Activated T-helper 1 cell treated with anti-CD3 and anti-CD28 coated beads, Interleukin-2, amount 50 U/mL, for 16 hours (primary cell): Measurements from ENCODE around the gene PLCD1.
"Not testable (repeated sequence)": the region's sequence is repeated elsewhere in the genome, so short reads cannot be mapped to it uniquely, and the experiment has no call there.

ENCODE experiments used
- DNase-seq, 2 donors: peaks; one replicate each; pipeline ENCODE4 v3.0.0-alpha.2; 2020; ENCODE audit warnings: low read depth in 1 of 2, low spot score in 1 of 2

The PLCD1 gene

GRCh38 chr3:38029400-38030125 is at the start of gene PLCD1:
Gene PLCD1 (minus strand): TSS chr3:38029642. CDS start chr3:38029539, 103 bp downstream.
- DNase-seq, result peak in 1 of 2 donors; percentile 38

- not testable (repeated sequence) for DNase-seq
These were observed 47.6 kb upstream of the PLCD1 start for GRCh38 chr3:38077073-38077472.

GRCh38 chr3:38070013-38070412 is 40.6 kb upstream of the PLCD1 start:
- no peak for DNase-seq

- DNase-seq, result no peak
These were observed 38.2 kb upstream of the PLCD1 start for GRCh38 chr3:38067508-38068233.

DNA sequence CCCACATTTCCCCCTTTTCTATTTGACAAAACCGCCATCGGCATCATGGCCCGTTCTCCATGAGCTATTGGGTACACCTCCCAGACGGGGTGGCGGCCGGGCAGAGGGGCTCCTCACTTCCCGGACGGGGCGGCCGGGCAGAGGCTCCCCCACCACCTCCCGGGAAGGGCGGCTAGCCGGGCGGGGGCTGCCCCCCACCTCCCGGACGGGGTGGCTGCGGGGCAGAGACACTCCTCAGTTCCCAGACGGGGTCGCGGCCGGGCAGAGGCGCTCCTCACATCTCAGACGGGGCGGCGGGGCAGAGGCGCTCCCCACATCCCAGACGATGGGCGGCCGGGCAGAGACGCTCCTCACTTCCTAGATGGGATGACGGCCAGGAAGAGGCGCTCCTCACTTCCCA is 35.0 kb upstream of the PLCD1 start:
- DNase-seq, result not testable (repeated sequence)

- DNase-seq, result no peak
These were observed 33.4 kb upstream of the PLCD1 start for GRCh38 chr3:38062809-38063208.

GRCh38 chr3:38059591-38059990 is 30.1 kb upstream of the PLCD1 start:
- no peak for DNase-seq

- no peak for DNase-seq
These were observed 29.7 kb upstream of the PLCD1 start for GRCh38 chr3:38059148-38059547.

GRCh38 chr3:38054499-38055001 is 25.1 kb upstream of the PLCD1 start:
- no peak for DNase-seq

- DNase-seq, result not testable (repeated sequence)
These were observed 24.5 kb upstream of the PLCD1 start for GRCh38 chr3:38053813-38054498.

- not testable (repeated sequence) for DNase-seq
These were observed 23.8 kb upstream of the PLCD1 start for GRCh38 chr3:38053286-38053685.

DNA sequence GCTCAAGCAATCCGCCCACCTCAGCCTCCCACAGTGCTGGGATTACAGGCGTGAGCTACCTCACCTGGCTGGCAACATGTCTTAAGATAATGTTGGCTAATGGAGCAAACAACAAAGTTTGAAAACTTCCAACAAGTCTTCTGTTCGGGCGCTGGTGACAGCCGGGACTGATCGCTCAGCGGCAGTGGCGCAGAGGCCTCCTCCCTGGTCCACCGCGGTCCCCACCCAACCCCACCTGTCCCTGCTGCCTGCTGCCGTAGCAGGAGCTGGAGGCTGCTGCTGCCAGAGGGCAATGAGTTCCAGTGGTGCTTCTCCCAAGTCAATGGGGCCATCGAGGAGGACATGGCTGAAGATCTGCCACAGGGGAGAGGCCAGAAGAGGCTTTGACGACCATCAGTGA is 21.7 kb upstream of the PLCD1 start:
- DNase-seq, result no peak

DNA sequence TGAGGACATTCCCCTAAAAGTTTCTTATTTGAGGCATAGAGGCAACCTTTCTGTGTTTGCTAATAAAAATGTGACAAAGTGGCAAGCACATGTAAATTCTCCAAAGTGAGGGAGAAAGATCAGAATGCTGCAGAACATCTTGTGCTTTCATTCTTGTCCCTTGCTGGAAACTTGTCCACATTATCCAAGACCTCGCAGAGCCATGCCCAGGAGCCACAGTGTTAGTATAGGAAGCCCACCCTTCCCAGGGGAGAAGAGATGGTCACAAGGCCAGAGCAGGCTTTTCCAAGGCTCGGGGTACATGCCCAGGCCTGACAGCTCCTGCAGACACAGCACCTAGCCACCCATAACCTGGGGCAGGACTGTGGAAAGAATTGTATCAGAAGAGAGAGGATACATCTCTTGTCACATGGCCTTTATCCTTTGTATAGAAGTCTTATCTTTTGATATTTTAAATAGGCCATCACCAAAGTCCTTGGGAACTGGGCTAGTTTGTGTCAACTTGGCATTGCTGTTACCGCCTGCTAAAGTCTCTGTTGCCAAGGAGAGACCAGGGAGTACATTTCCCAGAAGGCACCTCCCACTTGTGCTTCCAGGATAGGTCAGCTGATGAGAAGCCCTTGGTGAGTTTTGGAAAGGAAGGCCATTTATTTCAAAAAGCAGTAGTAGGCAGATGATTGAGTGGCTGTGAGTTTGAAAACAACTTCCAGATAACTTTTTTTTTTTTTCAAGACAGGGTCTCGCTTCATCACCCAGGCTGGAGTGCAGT is 20.1 kb upstream of the PLCD1 start:
- no peak for DNase-seq

GRCh38 chr3:38047896-38048295 is 18.5 kb upstream of the PLCD1 start:
- no peak for DNase-seq

DNA sequence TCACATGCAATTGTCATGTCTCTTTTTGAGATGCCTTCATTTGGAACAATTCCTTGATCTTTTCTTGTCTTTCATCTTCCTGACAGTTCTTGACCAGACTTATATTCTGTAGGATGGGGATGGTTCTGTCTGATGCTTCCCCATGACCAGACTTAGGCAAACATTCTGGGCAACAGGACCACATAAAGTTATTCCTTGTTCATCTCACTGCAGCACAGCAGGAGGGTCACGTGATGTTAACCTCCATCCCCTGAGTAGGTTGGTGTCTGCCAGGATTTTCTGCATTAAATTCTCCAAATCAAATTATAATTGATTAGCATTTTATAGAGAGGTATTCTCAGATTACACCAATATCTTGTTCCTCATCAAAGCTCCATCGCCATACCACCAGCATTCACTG is 17.4 kb upstream of the PLCD1 start:
- DNase-seq, result no peak

- DNase-seq, result no peak
These were observed 16.6 kb upstream of the PLCD1 start for GRCh38 chr3:38046027-38046426.

GRCh38 chr3:38043486-38043885 is 14.0 kb upstream of the PLCD1 start:
- DNase-seq, result no peak

- no peak for DNase-seq
These were observed 11.0 kb upstream of the PLCD1 start for GRCh38 chr3:38040401-38040800.

- peak in 1 of 2 donors; percentile 26 for DNase-seq
These were observed 10.4 kb upstream of the PLCD1 start for GRCh38 chr3:38039899-38040261.

DNA sequence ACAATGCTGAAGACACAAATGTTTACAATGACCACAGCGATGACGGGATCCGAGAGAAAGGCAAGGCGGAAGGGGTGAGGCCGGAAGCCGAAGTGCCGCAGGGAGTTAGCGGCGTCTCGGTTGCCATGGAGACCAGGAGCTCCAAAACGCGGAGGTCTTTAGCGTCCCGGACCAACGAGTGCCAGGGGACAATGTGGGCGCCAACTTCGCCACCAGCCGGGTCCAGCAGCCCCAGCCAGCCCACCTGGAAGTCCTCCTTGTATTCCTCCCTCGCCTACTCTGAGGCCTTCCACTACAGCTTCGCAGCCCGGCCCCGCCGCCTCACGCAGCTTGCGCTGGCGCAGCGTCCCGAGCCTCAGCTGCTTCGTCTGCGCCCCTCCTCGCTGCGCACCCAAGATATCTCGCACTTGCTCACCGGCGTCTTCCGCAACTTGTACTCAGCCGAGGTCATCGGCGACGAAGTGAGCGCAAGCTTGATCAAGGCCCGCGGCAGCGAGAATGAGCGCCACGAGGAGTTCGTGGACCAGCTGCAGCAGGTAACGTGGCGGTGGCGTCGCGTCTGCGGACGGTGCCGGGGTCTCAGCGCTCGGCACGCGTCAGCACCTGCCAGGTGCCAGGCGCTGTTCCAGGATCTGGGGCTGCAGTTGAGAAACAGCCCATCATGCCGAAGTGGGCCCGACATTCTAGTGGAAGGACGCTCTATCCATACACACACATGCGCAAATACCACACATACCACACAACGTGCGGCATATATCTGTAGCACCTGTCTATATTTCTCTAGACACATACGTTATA is 9.9 kb upstream of the PLCD1 start, which contains the start of gene DLEC1:
Gene DLEC1, plus strand, starts transcription at position 108 of the 798 bp plus-strand sequence. Its CDS starts 18 bp downstream, at position 126.
- peak; percentile 64 to 73 for DNase-seq
